Measurements from ENCODE around the gene EFCAB9.

The EFCAB9 gene

GRCh38 chr5:172165465-172165864 lies 28.5 kb upstream of the EFCAB9 start:
- no peak for TF ChIP-seq POLR2AphosphoS5 (IDR thresholded peaks at IDR 0.05; ENCODE audit: low read depth, low read length)
- no peak for TF ChIP-seq TAF1 (IDR thresholded peaks at IDR 0.05; ENCODE audit: borderline replicate concordance, insufficient read depth, low read length)
- TF ChIP-seq FOXP2 (optimal IDR thresholded peaks at IDR 0.05; ENCODE audit: borderline replicate concordance, extremely low read depth, extremely low read length, insufficient read depth), result no peak
- TF ChIP-seq SIN3A (IDR thresholded peaks at IDR 0.05; ENCODE audit: borderline replicate concordance, insufficient read depth, low read length), result no peak
- no peak for TF ChIP-seq REST (IDR thresholded peaks at IDR 0.05; ENCODE audit: insufficient read depth in 1 of 2, low read depth in 2 of 2, low read length in 2 of 2)

- TF ChIP-seq FOXP2 (optimal IDR thresholded peaks at IDR 0.05; ENCODE audit: borderline replicate concordance, extremely low read depth, extremely low read length, insufficient read depth) (no peak), POLR2AphosphoS5 (IDR thresholded peaks at IDR 0.05; ENCODE audit: low read depth, low read length) (no peak), TAF1 (IDR thresholded peaks at IDR 0.05; ENCODE audit: borderline replicate concordance, insufficient read depth, low read length) (no peak), REST (IDR thresholded peaks at IDR 0.05; ENCODE audit: insufficient read depth in 1 of 2, low read depth in 2 of 2, low read length in 2 of 2) (no peak), SIN3A (IDR thresholded peaks at IDR 0.05; ENCODE audit: borderline replicate concordance, insufficient read depth, low read length) (no peak)
Observed at GRCh38 chr5:172166030-172166826, 27.7 kb upstream of the EFCAB9 start.

DNA sequence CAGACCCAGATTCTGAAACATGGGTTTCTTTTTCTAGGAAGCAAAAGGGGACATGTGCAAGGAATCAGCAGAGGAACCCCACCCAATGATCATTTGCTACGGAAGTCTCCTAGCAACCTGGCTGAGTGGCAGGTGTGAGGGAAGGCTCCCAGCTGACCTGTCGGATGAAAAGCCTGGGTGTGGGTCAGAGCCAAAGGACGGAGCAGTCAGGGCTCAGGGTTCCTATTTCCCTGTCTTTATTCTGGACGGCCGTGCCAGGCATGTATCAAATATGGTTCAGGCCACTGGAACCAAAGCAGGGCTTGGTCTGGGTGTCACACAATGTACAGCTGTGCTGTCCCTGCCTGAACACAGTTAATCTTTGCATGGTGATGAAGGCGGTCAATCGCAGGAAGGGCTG lies 26.1 kb upstream of the EFCAB9 start:
- TF ChIP-seq SIN3A (IDR thresholded peaks at IDR 0.05; ENCODE audit: borderline replicate concordance, insufficient read depth, low read length), result no peak
- TF ChIP-seq TAF1 (IDR thresholded peaks at IDR 0.05; ENCODE audit: borderline replicate concordance, insufficient read depth, low read length), result no peak
- no peak for TF ChIP-seq FOXP2 (optimal IDR thresholded peaks at IDR 0.05; ENCODE audit: borderline replicate concordance, extremely low read depth, extremely low read length, insufficient read depth)
- no peak for TF ChIP-seq POLR2AphosphoS5 (IDR thresholded peaks at IDR 0.05; ENCODE audit: low read depth, low read length)
- no peak for TF ChIP-seq REST (IDR thresholded peaks at IDR 0.05; ENCODE audit: insufficient read depth in 1 of 2, low read depth in 2 of 2, low read length in 2 of 2)

DNA sequence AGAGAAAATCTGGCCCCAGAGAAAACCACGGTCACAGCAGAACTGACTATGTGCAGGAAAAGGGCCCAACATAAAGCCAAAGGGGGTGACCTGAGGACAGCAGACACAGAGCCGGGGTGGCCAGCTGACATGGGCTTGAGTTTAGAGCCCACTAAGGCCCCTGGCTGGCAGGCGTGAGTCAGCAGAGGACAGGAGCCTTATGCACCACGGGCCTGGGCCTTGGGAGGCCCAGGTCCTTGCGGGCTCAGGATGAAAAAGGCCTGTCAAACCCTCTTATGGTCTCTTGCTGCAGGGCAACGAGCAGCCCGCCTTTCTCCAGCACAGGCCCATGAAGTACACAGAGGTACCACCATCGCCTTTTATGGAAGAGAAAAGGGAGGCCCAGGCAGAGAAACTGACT lies 25.7 kb upstream of the EFCAB9 start:
- TF ChIP-seq SIN3A (IDR thresholded peaks at IDR 0.05; ENCODE audit: borderline replicate concordance, insufficient read depth, low read length) (no peak), POLR2AphosphoS5 (IDR thresholded peaks at IDR 0.05; ENCODE audit: low read depth, low read length) (no peak), REST (IDR thresholded peaks at IDR 0.05; ENCODE audit: insufficient read depth in 1 of 2, low read depth in 2 of 2, low read length in 2 of 2) (no peak), TAF1 (IDR thresholded peaks at IDR 0.05; ENCODE audit: borderline replicate concordance, insufficient read depth, low read length) (no peak), FOXP2 (optimal IDR thresholded peaks at IDR 0.05; ENCODE audit: borderline replicate concordance, extremely low read depth, extremely low read length, insufficient read depth) (no peak)

All from PFSK-1 (cell line).